Heart right ventricle (tissue), 16 donors: ENCODE results near the gene UIMC1. TPM values are rescaled to one million over a fixed set of nuclear protein-coding genes. Genes with fewer than 3 reads are reported as not detected.

Experiments used
- ATAC-seq, 8 donors: fragments of 200-7000 bp; cut with Tn5 transposase; one replicate each; pipeline ENCODE4 v1.9.1; 2020; ENCODE audit warnings: mild to moderate bottlenecking in 8 of 8, moderate library complexity in 8 of 8, moderate number of reproducible peaks in 1 of 8
- DNase-seq, 2 donors: peaks; one replicate each; pipeline ENCODE4 v3.0.0-alpha.2; 2020
- H3K27ac ChIP-seq, 10 donors: fragments of 200-600 bp; sonication (generic) in 2 of 10; one replicate each; pipeline versions ENCODE4 v1.5.0 to v1.8.0; 2020 to 2022; ENCODE audit warnings: mild to moderate bottlenecking in 3 of 10
- H3K27me3 ChIP-seq, 7 donors: fragments of 200-600 bp; one replicate each; pipeline ENCODE4 v1.8.0; 2021 to 2022; ENCODE audit warnings: mild to moderate bottlenecking in 2 of 7
- H3K36me3 ChIP-seq, 9 donors: fragments of 200-600 bp; sonication (generic) in 1 of 9; one replicate each; pipeline versions ENCODE4 v1.5.0 to v1.8.0; 2020 to 2022; ENCODE audit warnings: mild to moderate bottlenecking in 2 of 9
- H3K4me1 ChIP-seq, 9 donors: fragments of 200-600 bp; sonication (generic) in 1 of 9; one replicate each; pipeline versions ENCODE4 v1.5.0 to v1.8.0; 2020 to 2022; ENCODE audit warnings: mild to moderate bottlenecking in 4 of 9
- H3K4me3 ChIP-seq, 10 donors: fragments of 200-600 bp; sonication (generic) in 2 of 10; one replicate each; pipeline versions ENCODE4 v1.5.0 to v1.8.0; 2020 to 2022; ENCODE audit warnings: mild to moderate bottlenecking in 7 of 10, moderate library complexity in 2 of 10
- H3K9me3 ChIP-seq, 11 donors: fragments of 200-600 bp in 10 of 11; sonication (generic) in 2 of 11; one replicate each; pipeline versions ENCODE4 v1.5.0 to v1.8.0; 2013 to 2022; ENCODE audit warnings: mild to moderate bottlenecking in 2 of 11, control low read depth in 1 of 11, moderate library complexity in 1 of 11
- WGBS, 2 donors: extraction: QIAGEN DNeasy Blood & Tissue Kit; methylation state at CpG; one replicate each; pipeline ENCODE4 v1.1.7; 2013; ENCODE audit warnings: inconsistent platforms in 1 of 2; 5-methylcytosine and 5-hydroxymethylcytosine counted together
- intact Hi-C, 10 donors: fragments of 100-400 bp; cut with DNase I; formaldehyde crosslinking; loops; one replicate each; pipeline versions ENCODE4 v1.11.1 to v1.14.2; 2022
- polyA plus RNA-seq, 2 donors: library from polyadenylated mRNA; stranded (reverse); fragments of 200-250 nt; gene quantifications; one replicate each; pipeline ENCODE4 v1.2.3, GENCODE V29; 2013
- total RNA-seq, 10 donors: library from RNA; stranded (reverse); fragmentation: NEBNext Ultra II Directional in 3 of 10; extraction: Animal tissue kit (Norgen Biotek cat#: 25700) in 3 of 10; gene quantifications; one replicate each; pipeline versions ENCODE4 v1.2.1 to v1.2.4, GENCODE V29; 2021 to 2023
- TF ChIP-seq, protein P1 (sequence below), 9 donors: fragments of 200-600 bp; sonication (generic) in 2 of 9; IDR thresholded peaks; one replicate each; pipeline versions ENCODE4 v1.5.0 to v1.8.0; 2021 to 2022; ENCODE audit warnings: antibody characterized with exemption in 9 of 9, mild to moderate bottlenecking in 5 of 9, moderate library complexity in 1 of 9
- donor health status: Arrhythmogenic right ventricular cardiomyopathy.
- donor health status: ischemic (EF 13 %, LVEDD 7.1; RV severe dilation, severe dysfunction).
- donor health status: healthy with polysubstance abuse.
- donor health status: DM: no; HTN: yes; CAD: no.
- donor health status: DM: no; HTN: no; CAD: no.
- donor health status: ischemic (EF 25% LVEDD 6.9; RV normal size, moderate dysfunction).
- donor health status: ischemic (EF 25% LVEDD 5.7; RV mildly dilated, moderate dysfunction).
- donor health status: healthy.
- donor health status: DM: yes; HTN: yes; CAD: no.
- donor health status: Ischemic cardiomyopathy.
- donor health status: ischemic (EF 35%, LVEDD 5.7; RV mildly dilated, moderate dysfunction).
- donor health status: nonischemic (EF 11% LVEDD 7.7; RV severe dilation, severe dysfunction).
- donor health status: DM: yes; HTN: yes; CAD: no.
- donor health status: PGD.
- donor health status: ischemic (EF 29% LVEDD 5.4; RV normal size, mild dysfunction).
- donor health status: nonischemic (EF 23%, LVEDD 6.1; RV moderate dilation, normal function).

UIMC1 gene
- total and polyA plus RNA-seq, 12 donors: 24.0 to 45.5 (median 35.3) TPM

DNA sequence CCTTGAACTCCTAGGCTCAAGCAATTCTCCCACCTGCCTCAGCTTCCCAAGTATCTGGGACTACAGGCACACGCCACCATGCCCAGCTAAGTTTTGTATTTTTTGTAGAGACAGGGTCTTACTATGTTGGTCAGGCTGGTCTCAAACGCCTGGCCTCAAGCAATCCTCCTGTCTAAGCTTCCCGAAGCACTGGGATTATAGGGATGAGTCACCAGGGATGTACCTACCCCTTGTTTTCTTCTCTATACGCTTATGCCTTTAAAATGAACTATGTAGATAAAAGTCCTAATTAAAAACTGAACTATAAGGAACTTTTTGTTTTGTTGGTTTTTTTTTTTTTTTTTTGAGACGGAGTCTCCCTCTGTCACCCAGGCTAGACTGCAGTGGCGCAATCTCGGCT is 25.8 kb downstream of the UIMC1 start:
- intact Hi-C loops: no loop called here
- no peak overlapping the region for H3K27ac ChIP-seq
- TF ChIP-seq, protein P1, sequence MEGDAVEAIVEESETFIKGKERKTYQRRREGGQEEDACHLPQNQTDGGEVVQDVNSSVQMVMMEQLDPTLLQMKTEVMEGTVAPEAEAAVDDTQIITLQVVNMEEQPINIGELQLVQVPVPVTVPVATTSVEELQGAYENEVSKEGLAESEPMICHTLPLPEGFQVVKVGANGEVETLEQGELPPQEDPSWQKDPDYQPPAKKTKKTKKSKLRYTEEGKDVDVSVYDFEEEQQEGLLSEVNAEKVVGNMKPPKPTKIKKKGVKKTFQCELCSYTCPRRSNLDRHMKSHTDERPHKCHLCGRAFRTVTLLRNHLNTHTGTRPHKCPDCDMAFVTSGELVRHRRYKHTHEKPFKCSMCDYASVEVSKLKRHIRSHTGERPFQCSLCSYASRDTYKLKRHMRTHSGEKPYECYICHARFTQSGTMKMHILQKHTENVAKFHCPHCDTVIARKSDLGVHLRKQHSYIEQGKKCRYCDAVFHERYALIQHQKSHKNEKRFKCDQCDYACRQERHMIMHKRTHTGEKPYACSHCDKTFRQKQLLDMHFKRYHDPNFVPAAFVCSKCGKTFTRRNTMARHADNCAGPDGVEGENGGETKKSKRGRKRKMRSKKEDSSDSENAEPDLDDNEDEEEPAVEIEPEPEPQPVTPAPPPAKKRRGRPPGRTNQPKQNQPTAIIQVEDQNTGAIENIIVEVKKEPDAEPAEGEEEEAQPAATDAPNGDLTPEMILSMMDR (IDR thresholded peaks at IDR 0.05): no peak
- H3K36me3 ChIP-seq: peaks cover 0 to 58% (median 26%) of the 10 kb centered on the region in 9 donors
- H3K9me3 ChIP-seq: no peaks in the 10 kb centered on the region
- H3K27me3 ChIP-seq: no peaks in the 10 kb centered on the region
- ATAC-seq (no peak), DNase-seq (no peak)
- peaks cover 0 to 24% (median 7%) of the 10 kb centered on the region in 9 donors for H3K4me1 ChIP-seq
- H3K4me3 ChIP-seq: no peak overlapping the region
- 93 to 94% methylated on average over 7 of the region's 7 CpGs for WGBS, 2 donors

DNA sequence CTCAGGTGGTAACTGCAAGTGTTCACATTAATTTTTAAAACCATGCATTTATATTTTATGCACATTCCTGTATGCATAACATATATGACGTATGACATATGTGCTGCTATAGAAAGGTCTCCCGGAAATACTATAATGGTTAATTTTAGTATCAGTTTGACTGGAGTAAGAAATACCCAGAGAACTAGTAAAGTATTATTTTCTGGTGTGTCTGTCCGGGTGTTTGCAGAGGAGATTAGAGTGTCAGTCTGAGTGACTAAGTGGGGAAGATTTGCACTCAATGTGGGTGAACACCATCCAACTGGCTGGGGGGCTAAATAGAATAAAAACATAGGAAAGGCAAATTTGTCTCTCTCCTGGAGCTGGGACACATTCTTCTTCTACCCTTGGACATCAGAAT is 26.9 kb downstream of the UIMC1 start:
- Histone ChIP-seq H3K4me3 (no peak overlapping the region), H3K27me3 (no peaks in the 10 kb centered on the region), H3K4me1 (peaks cover 0 to 13% (median 0%) of the 10 kb centered on the region in 9 donors), H3K9me3 (no peaks in the 10 kb centered on the region), H3K36me3 (peaks cover 0 to 70% (median 26%) of the 10 kb centered on the region in 9 donors), H3K27ac (no peak overlapping the region)
- WGBS, 2 donors: 88 to 94% methylated on average over 3 of the region's 3 CpGs
- intact Hi-C loops: no loop called here
- no peak for ATAC-seq
- DNase-seq: no peak
- TF ChIP-seq, protein P1 (IDR thresholded peaks at IDR 0.05): no peak

DNA sequence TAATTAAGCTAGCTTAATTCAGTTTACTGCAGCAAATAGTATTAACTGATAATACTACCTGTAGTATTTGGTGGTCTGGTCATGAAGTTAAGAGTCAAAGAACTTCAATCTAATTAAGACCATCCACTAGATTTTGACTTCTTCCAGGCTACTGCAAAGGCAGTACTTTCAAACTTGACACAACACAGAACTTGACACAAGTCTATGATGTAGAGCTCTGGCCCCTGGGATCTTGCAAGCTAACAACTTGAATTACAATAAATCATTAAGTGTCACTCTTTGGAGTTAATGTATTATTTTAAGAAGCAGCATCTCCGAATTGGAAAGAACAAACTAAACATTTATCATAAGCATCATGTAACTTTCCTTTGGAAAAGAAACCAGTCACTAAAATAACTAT is 40.9 kb downstream of the UIMC1 start:
- no peak overlapping the region for H3K4me3 ChIP-seq
- H3K36me3 ChIP-seq: peaks cover 0 to 68% (median 16%) of the 10 kb centered on the region in 9 donors
- ATAC-seq (no peak), DNase-seq (no peak)
- H3K4me1 ChIP-seq: peaks cover 0 to 9% (median 0%) of the 10 kb centered on the region in 9 donors
- no peaks in the 10 kb centered on the region for H3K27me3 ChIP-seq
- no peak overlapping the region for H3K27ac ChIP-seq
- WGBS, 2 donors: 76 to 85% methylated on average over 1 of the region's 1 CpG
- intact Hi-C loops: no loop called here
- TF ChIP-seq, protein P1 (IDR thresholded peaks at IDR 0.05): no peak
- no peaks in the 10 kb centered on the region for H3K9me3 ChIP-seq

DNA sequence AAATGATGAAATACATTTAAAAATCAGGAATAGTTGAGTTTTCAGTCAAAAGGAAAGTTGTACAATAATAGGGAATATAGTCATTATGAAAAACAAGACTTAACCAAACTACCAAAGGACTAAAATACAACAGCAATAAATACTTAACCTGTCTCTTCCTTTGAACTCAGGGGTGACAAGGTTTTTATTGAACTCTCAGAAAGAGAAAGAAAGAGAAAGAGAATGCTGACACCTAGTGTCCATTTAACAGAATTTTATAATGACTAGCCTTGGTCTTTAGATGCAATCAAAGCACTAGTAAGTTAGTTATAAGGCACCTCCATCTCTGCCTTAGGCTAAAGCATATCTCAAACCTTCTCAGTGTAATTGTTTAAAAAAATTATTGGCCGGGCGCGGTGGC is 47.5 kb downstream of the UIMC1 start:
- Histone ChIP-seq H3K27ac (no peak overlapping the region), H3K9me3 (no peaks in the 10 kb centered on the region), H3K36me3 (peaks cover 0 to 45% (median 9%) of the 10 kb centered on the region in 9 donors), H3K4me1 (peaks cover 0 to 20% (median 6%) of the 10 kb centered on the region in 9 donors), H3K4me3 (no peak overlapping the region), H3K27me3 (no peaks in the 10 kb centered on the region)
- TF ChIP-seq, protein P1 (IDR thresholded peaks at IDR 0.05): peak in 8 of 9 donors; percentile 16 to 62 (median 50)
- ATAC-seq: peak in 2 of 8 donors; percentile 34 to 49
- intact Hi-C loops: loop anchor here in 9 of 10 donors (2.0 to 10.0 kb wide), 6 partner anchors 282 to 302 kb away; no protein-coding TSS in a partner anchor
- 72 to 76% methylated on average over 3 of the region's 3 CpGs for WGBS, 2 donors
- DNase-seq: no peak
